ENCODE results near the gene PCDHGB4. TPM values are rescaled to one million over a fixed set of nuclear protein-coding genes. Genes with fewer than 3 reads are reported as not detected.
"Not testable (repeated sequence)": the region's sequence is repeated elsewhere in the genome, so short reads cannot be mapped to it uniquely, and the experiment has no call there.

Gene PCDHGB4
- total RNA-seq, 2 donors from 2014 or later, result 3.6 to 4.9 TPM

DNA sequence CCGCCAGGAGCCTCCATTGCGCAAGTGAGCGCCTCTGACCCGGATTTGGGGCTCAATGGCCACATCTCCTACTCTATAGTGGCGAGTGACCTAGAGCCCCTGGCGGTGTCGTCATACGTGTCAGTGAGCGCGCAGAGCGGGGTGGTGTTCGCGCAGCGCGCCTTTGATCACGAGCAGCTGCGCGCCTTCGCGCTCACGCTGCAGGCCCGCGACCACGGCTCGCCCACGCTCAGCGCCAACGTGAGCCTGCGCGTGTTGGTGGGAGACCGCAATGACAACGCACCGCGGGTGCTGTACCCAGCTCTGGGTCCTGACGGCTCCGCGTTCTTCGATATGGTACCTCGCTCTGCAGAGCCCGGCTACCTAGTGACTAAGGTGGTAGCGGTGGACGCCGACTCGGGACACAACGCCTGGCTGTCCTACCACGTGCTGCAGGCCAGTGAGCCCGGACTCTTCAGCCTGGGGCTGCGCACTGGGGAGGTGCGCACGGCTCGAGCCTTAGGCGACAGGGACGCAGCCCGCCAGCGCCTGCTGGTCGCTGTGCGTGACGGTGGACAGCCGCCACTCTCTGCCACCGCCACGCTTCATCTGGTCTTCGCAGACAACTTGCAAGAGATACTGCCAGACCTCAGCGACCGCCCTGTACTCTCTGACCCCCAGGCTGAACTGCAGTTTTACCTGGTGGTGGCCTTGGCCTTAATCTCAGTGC is 22.3 kb downstream of the PCDHGB4 start:
- intact Hi-C loops (cut with DNase I), result loop anchor here (10.0 kb wide), 1 partner anchor 105 kb away; no protein-coding TSS in a partner anchor
- 20 to 33% methylated on average over 6 to 62 of the region's 64 CpGs for WGBS, 2 donors
- peaks cover 0 to 77% (median 9%) of the 10 kb centered on the region in 3 donors for H3K9me3 ChIP-seq
- no peak overlapping the region for H3K4me3 ChIP-seq
- no peak for DNase-seq
- no peak for TF ChIP-seq POLR2A (IDR thresholded peaks at IDR 0.05)
- TF ChIP-seq, protein P1, sequence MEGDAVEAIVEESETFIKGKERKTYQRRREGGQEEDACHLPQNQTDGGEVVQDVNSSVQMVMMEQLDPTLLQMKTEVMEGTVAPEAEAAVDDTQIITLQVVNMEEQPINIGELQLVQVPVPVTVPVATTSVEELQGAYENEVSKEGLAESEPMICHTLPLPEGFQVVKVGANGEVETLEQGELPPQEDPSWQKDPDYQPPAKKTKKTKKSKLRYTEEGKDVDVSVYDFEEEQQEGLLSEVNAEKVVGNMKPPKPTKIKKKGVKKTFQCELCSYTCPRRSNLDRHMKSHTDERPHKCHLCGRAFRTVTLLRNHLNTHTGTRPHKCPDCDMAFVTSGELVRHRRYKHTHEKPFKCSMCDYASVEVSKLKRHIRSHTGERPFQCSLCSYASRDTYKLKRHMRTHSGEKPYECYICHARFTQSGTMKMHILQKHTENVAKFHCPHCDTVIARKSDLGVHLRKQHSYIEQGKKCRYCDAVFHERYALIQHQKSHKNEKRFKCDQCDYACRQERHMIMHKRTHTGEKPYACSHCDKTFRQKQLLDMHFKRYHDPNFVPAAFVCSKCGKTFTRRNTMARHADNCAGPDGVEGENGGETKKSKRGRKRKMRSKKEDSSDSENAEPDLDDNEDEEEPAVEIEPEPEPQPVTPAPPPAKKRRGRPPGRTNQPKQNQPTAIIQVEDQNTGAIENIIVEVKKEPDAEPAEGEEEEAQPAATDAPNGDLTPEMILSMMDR (IDR thresholded peaks at IDR 0.05), result no peak
- no peaks in the 10 kb centered on the region for H3K36me3 ChIP-seq (replicated peaks in 1 of 2; ENCODE audit: insufficient read depth in 1 of 2, low read depth in 2 of 2)
- H3K4me1 ChIP-seq, result no peaks in the 10 kb centered on the region
- ATAC-seq, result no peak
- H3K27me3 ChIP-seq, result no peaks in the 10 kb centered on the region
- H3K27ac ChIP-seq, result no peak overlapping the region

DNA sequence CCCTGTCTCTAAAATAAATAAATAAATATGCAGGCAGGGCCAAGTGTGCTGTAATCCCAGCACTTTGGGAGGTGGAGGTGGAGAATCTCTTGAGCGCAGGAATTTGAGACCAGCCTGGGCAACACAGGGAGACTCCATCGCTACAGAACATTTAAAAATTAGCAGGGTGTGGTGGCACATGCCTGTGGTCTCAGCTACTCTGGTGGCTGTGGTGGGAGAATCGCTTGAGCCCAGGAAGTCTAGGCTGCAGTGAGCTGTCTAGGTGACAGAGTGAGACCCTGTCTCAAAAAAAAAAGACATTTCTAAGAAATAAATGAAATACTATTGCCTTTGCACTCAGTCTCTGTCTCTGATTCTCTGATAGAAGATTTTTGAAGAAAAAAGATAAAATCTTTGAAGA is 24.1 kb downstream of the PCDHGB4 start:
- DNase-seq, result no peak
- intact Hi-C loops (cut with DNase I), result loop anchor here (10.0 kb wide), 1 partner anchor 103 kb away; no protein-coding TSS in a partner anchor
- Histone ChIP-seq H3K36me3 (replicated peaks in 1 of 2; ENCODE audit: insufficient read depth in 1 of 2, low read depth in 2 of 2) (no peaks in the 10 kb centered on the region), H3K27ac (no peak overlapping the region), H3K4me1 (no peaks in the 10 kb centered on the region), H3K9me3 (peaks cover 0 to 68% (median 5%) of the 10 kb centered on the region in 3 donors), H3K27me3 (no peaks in the 10 kb centered on the region), H3K4me3 (no peak overlapping the region)
- no peak for ATAC-seq
- whole genome bisulfite sequencing, 2 donors, result 61 to 66% methylated on average over 3 of the region's 3 CpGs
- TF ChIP-seq, protein P1 (IDR thresholded peaks at IDR 0.05), result no peak

DNA sequence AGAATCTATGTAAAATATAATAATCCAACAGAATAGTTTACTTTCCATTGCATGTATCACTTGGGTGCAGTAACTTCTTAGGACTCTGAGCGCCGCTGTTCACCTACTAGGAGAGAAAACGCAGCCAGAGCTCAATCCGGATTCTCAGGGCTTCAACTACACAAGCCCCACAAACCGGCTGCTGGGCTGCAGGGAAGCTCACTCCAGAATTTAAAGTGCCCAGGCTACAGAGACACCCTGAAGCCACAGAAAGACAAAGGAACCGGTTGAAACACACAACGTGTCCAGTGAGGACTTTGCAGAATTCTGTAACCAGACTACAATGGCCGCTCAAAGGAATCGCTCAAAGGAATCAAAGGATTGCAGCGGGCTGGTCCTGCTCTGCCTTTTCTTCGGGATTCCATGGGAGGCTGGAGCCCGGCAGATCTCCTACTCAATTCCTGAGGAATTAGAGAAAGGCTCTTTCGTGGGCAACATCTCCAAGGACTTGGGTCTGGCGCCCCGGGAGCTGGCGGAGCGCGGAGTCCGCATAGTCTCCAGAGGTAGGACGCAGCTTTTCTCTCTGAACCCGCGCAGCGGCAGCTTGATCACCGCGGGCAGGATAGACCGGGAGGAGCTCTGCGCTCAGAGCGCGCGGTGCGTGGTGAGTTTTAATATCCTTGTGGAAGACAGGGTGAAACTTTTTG is 25.5 kb downstream of the PCDHGB4 start, which contains the start of gene PCDHGA10:
Gene PCDHGA10, plus strand, starts transcription at position 134 of the 686 bp plus-strand sequence. Its CDS starts 189 bp downstream, at position 323.
- H3K9me3 ChIP-seq, result peaks cover 0 to 67% (median 7%) of the 10 kb centered on the region in 3 donors
- ATAC-seq (no peak), DNase-seq (peak in 3 of 4 donors; percentile 40 to 54 (median 40))
- H3K27me3 ChIP-seq, result no peaks in the 10 kb centered on the region
- intact Hi-C loops (cut with DNase I), result loop anchor here (10.0 kb wide), 1 partner anchor 102 kb away; no protein-coding TSS in a partner anchor
- H3K27ac ChIP-seq, result no peak within 1 kb of the TSS
- no peak for TF ChIP-seq POLR2A (IDR thresholded peaks at IDR 0.05)
- TF ChIP-seq, protein P1 (IDR thresholded peaks at IDR 0.05), result peak in 4 of 7 experiments; percentile 16 to 43 (median 32)
- no peak within 1 kb of the TSS for H3K4me3 ChIP-seq
- no peaks in the 10 kb centered on the region for H3K36me3 ChIP-seq (replicated peaks in 1 of 2; ENCODE audit: insufficient read depth in 1 of 2, low read depth in 2 of 2)
- H3K4me1 ChIP-seq, result no peaks in the 10 kb centered on the region
- WGBS, 2 donors, result 19 to 24% methylated on average over 31 of the region's 31 CpGs

DNA sequence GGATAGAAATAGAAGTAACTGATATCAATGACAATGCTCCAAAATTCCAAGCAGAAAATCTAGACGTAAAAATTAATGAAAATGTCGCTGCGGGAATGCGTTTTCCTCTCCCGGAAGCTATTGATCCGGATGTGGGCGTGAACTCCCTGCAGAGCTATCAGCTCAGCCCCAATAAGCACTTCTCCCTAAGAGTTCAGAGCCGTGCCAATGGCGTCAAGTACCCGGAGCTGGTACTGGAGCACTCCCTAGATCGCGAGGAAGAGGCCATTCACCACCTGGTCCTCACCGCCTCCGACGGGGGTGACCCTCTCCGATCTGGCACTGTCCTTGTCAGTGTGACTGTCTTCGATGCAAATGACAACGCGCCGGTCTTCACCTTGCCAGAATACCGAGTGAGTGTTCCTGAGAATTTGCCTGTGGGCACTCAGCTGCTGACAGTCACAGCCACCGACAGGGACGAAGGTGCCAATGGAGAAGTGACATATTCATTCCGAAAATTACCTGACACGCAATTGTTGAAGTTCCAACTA is 26.1 kb downstream of the PCDHGB4 start:
- intact Hi-C loops (cut with DNase I), result loop anchor here (10.0 kb wide), 1 partner anchor 101 kb away; no protein-coding TSS in a partner anchor
- 18 to 23% methylated on average over 24 to 25 of the region's 25 CpGs for WGBS, 2 donors
- H3K9me3 ChIP-seq, result peaks cover 0 to 70% (median 7%) of the 10 kb centered on the region in 3 donors
- no peaks in the 10 kb centered on the region for H3K36me3 ChIP-seq (replicated peaks in 1 of 2; ENCODE audit: insufficient read depth in 1 of 2, low read depth in 2 of 2)
- no peak for ATAC-seq
- H3K4me3 ChIP-seq, result no peak overlapping the region
- H3K27me3 ChIP-seq, result no peaks in the 10 kb centered on the region
- DNase-seq, result no peak
- no peaks in the 10 kb centered on the region for H3K4me1 ChIP-seq
- H3K27ac ChIP-seq, result no peak overlapping the region
- no peak for TF ChIP-seq POLR2A (IDR thresholded peaks at IDR 0.05)
- TF ChIP-seq, protein P1 (IDR thresholded peaks at IDR 0.05), result no peak

DNA sequence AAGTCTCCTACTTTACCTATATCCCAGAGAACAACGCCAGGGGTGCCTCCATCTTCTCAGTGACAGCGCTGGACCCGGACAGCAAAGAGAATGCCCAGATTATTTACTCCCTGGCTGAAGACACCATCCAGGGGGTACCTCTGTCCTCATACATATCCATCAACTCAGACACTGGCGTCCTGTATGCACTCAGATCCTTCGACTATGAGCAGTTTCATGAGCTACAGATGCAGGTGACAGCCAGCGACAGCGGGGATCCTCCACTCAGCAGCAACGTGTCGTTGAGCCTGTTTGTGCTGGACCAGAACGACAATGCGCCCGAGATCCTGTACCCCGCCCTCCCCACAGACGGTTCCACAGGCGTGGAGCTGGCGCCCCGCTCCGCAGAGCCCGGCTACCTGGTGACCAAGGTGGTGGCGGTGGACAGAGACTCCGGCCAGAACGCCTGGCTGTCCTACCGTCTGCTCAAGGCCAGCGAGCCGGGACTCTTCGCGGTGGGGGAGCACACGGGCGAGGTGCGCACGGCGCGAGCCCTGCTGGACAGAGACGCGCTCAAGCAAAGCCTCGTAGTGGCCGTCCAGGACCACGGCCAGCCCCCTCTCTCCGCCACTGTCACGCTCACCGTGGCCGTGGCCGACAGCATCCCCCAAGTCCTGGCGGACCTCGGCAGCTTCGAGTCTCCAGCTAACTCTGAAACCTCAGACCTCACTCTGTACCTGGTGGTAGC is 27.2 kb downstream of the PCDHGB4 start:
- H3K27ac ChIP-seq; ATAC-seq; DNase-seq; H3K4me3 ChIP-seq; H3K4me1 ChIP-seq; H3K36me3 ChIP-seq (replicated peaks in 1 of 2; ENCODE audit: insufficient read depth in 1 of 2, low read depth in 2 of 2); H3K27me3 ChIP-seq: not testable (repeated sequence)
- WGBS, 2 donors, result 19 to 28% methylated on average over 26 to 46 of the region's 46 CpGs
- peaks cover 0 to 70% (median 9%) of the 10 kb centered on the region in 3 donors for H3K9me3 ChIP-seq
- intact Hi-C loops (cut with DNase I), result loop anchor here (10.0 kb wide), 1 partner anchor 100 kb away; no protein-coding TSS in a partner anchor

DNA sequence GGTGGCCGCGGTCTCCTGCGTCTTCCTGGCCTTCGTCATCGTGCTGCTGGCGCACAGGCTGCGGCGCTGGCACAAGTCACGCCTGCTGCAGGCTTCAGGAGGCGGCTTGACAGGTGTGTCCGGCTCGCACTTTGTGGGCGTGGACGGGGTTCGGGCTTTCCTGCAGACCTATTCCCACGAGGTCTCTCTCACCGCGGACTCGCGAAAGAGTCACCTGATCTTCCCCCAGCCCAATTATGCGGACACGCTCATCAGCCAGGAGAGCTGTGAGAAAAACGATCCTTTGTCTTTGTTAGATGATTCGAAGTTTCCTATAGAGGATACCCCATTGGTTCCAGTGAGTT is 27.7 kb downstream of the PCDHGB4 start:
- intact Hi-C loops (cut with DNase I), result loop anchor here (10.0 kb wide), 1 partner anchor 100 kb away; no protein-coding TSS in a partner anchor
- not testable (repeated sequence) for ATAC-seq; H3K27me3 ChIP-seq; H3K4me1 ChIP-seq; H3K27ac ChIP-seq; H3K4me3 ChIP-seq; H3K36me3 ChIP-seq (replicated peaks in 1 of 2; ENCODE audit: insufficient read depth in 1 of 2, low read depth in 2 of 2); DNase-seq
- WGBS, 2 donors, result 13 to 30% methylated on average over 22 to 24 of the region's 24 CpGs
- peaks cover 0 to 70% (median 8%) of the 10 kb centered on the region in 3 donors for H3K9me3 ChIP-seq

All from body of pancreas (tissue), 4 donors.